WTC11 (cell line): Measurements from ENCODE around the gene PKHD1.

Source experiments
- AFF4 ChIP-seq: sonication (generic); formaldehyde crosslinking; IDR thresholded peaks from 2 replicates; pipeline ENCODE4 v1.8.1; 2023; ENCODE audit warnings: mild to moderate bottlenecking, missing genetic modification reagents, borderline replicate concordance
- CREB1 ChIP-seq: sonication (generic); formaldehyde crosslinking; IDR thresholded peaks from 2 replicates; pipeline ENCODE4 v1.8.0; 2023; ENCODE audit warnings: mild to moderate bottlenecking, missing genetic modification reagents
- CTCF ChIP-seq: fragments of 200-600 bp; IDR thresholded peaks from 2 replicates; pipeline ENCODE4 v1.8.0; 2022; ENCODE audit warnings: antibody characterized with exemption
- FOXP4 ChIP-seq: sonication (generic); formaldehyde crosslinking; IDR thresholded peaks from 2 replicates; pipeline ENCODE4 v1.8.0; 2022; ENCODE audit warnings: mild to moderate bottlenecking, missing genetic modification reagents

- no peak for TF ChIP-seq CTCF
- TF ChIP-seq FOXP4 (CRISPR knock-in tag): no peak
- no peak for TF ChIP-seq AFF4 (CRISPR knock-in tag)
- TF ChIP-seq CREB1 (CRISPR knock-in tag): no peak
Observed at GRCh38 chr6:51655517-51655916, 431.9 kb downstream of the PKHD1 start.
